ENCODE results near the gene NGFR.

- TF ChIP-seq ZNF324 (tag by site-specific recombination; IDR thresholded peaks at IDR 0.05) (no peak), ZNF792 (tag by site-specific recombination; IDR thresholded peaks at IDR 0.05) (no peak), ZSCAN16 (tag by site-specific recombination; IDR thresholded peaks at IDR 0.05) (no peak), ZBTB8A (tag by site-specific recombination; IDR thresholded peaks at IDR 0.05) (no peak), ZNF184 (tag by site-specific recombination; IDR thresholded peaks at IDR 0.05) (no peak), ZNF274 (IDR thresholded peaks at IDR 0.05; ENCODE audit: low read length) (no peak), ZNF274 (tag by site-specific recombination; IDR thresholded peaks at IDR 0.05; ENCODE audit: borderline replicate concordance) (no peak), KLF8 (tag by site-specific recombination; IDR thresholded peaks at IDR 0.05) (no peak)
- TF ChIP-seq, protein P1, sequence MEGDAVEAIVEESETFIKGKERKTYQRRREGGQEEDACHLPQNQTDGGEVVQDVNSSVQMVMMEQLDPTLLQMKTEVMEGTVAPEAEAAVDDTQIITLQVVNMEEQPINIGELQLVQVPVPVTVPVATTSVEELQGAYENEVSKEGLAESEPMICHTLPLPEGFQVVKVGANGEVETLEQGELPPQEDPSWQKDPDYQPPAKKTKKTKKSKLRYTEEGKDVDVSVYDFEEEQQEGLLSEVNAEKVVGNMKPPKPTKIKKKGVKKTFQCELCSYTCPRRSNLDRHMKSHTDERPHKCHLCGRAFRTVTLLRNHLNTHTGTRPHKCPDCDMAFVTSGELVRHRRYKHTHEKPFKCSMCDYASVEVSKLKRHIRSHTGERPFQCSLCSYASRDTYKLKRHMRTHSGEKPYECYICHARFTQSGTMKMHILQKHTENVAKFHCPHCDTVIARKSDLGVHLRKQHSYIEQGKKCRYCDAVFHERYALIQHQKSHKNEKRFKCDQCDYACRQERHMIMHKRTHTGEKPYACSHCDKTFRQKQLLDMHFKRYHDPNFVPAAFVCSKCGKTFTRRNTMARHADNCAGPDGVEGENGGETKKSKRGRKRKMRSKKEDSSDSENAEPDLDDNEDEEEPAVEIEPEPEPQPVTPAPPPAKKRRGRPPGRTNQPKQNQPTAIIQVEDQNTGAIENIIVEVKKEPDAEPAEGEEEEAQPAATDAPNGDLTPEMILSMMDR (tag by site-specific recombination; IDR thresholded peaks at IDR 0.05) = no peak
- TF ChIP-seq, protein P2, sequence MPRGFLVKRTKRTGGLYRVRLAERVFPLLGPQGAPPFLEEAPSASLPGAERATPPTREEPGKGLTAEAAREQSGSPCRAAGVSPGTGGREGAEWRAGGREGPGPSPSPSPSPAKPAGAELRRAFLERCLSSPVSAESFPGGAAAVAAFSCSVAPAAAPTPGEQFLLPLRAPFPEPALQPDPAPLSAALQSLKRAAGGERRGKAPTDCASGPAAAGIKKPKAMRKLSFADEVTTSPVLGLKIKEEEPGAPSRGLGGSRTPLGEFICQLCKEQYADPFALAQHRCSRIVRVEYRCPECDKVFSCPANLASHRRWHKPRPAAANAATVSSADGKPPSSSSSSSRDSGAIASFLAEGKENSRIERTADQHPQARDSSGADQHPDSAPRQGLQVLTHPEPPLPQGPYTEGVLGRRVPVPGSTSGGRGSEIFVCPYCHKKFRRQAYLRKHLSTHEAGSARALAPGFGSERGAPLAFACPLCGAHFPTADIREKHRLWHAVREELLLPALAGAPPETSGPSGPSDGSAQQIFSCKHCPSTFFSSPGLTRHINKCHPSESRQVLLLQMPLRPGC (tag by site-specific recombination; IDR thresholded peaks at IDR 0.05) = no peak
- TF ChIP-seq, protein P3, sequence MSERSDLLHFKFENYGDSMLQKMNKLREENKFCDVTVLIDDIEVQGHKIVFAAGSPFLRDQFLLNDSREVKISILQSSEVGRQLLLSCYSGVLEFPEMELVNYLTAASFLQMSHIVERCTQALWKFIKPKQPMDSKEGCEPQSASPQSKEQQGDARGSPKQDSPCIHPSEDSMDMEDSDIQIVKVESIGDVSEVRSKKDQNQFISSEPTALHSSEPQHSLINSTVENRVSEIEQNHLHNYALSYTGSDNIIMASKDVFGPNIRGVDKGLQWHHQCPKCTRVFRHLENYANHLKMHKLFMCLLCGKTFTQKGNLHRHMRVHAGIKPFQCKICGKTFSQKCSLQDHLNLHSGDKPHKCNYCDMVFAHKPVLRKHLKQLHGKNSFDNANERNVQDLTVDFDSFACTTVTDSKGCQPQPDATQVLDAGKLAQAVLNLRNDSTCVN (tag by site-specific recombination; optimal IDR thresholded peaks at IDR 0.05) = no peak
Observed at GRCh38 chr17:49486012-49486641, 9.0 kb upstream of the NGFR start.

Measured in HEK293 (cell line).